Lung (tissue), 12 donors: ENCODE results near the gene JDP2. TPM values are rescaled to one million over a fixed set of nuclear protein-coding genes. Genes with fewer than 3 reads are reported as not detected.

Source experiments
- ATAC-seq: fragments of 200-7000 bp; cut with Tn5 transposase; one replicate; pipeline ENCODE4 v1.9.1; 2020; ENCODE audit warnings: moderate number of reproducible peaks; ENCODE audit not compliant: insufficient read depth, low FRiP score
- DNase-seq, 3 donors: peaks; one replicate each; pipeline ENCODE4 v3.0.0-alpha.2; 2013 to 2017
- H3K27ac ChIP-seq, 2 donors: one replicate each; pipeline ENCODE4 v1.5.1; 2013; ENCODE audit warnings: mild to moderate bottlenecking in 2 of 2, moderate library complexity in 2 of 2, control low read depth in 1 of 2, inconsistent platforms in 1 of 2, low read depth in 1 of 2, low read length in 1 of 2
- H3K27me3 ChIP-seq, 3 donors: one replicate each; pipeline ENCODE4 v1.5.1; 2013; ENCODE audit warnings: low read length in 2 of 3; ENCODE audit not compliant: control insufficient read depth in 3 of 3, insufficient read depth in 3 of 3
- H3K36me3 ChIP-seq, 4 donors: one replicate each; pipeline ENCODE4 v1.5.1; 2013; ENCODE audit warnings: low read length in 4 of 4, mild to moderate bottlenecking in 1 of 4, moderate library complexity in 1 of 4; ENCODE audit not compliant: control insufficient read depth in 4 of 4, insufficient read depth in 4 of 4
- H3K4me1 ChIP-seq, 5 donors: one replicate each; pipeline ENCODE4 v1.5.1; 2013; ENCODE audit warnings: low read length in 5 of 5, mild to moderate bottlenecking in 2 of 5, moderate library complexity in 1 of 5; ENCODE audit not compliant: control insufficient read depth in 5 of 5, insufficient read depth in 5 of 5
- H3K4me3 ChIP-seq: one replicate; pipeline ENCODE4 v1.5.1; 2013; ENCODE audit warnings: mild to moderate bottlenecking, control low read depth, moderate library complexity
- H3K9ac ChIP-seq, 2 donors: one replicate each; pipeline ENCODE4 v1.5.1; 2013; ENCODE audit warnings: low read length in 2 of 2, control low read depth in 1 of 2; ENCODE audit not compliant: insufficient read depth in 1 of 2
- H3K9me3 ChIP-seq, 4 donors: one replicate each; pipeline ENCODE4 v1.5.1; 2013; ENCODE audit warnings: low read length in 3 of 4, mild to moderate bottlenecking in 1 of 4, moderate library complexity in 1 of 4; ENCODE audit not compliant: control insufficient read depth in 4 of 4, insufficient read depth in 3 of 4
- CTCF ChIP-seq: IDR thresholded peaks from 2 replicates; pipeline ENCODE4 v1.5.1; 2012; ENCODE audit warnings: mild to moderate bottlenecking; ENCODE audit errors: control extremely low read depth, extremely low read depth
- WGBS, 2 donors: extraction: QIAGEN DNeasy Blood & Tissue Kit; methylation state at CpG; one replicate each; pipeline ENCODE4 v1.1.7; 2013; 5-methylcytosine and 5-hydroxymethylcytosine counted together
- polyA plus RNA-seq, 2 donors: library from polyadenylated mRNA; stranded (reverse); fragments of 200-250 nt; gene quantifications; one replicate each; pipeline ENCODE4 v1.2.1, GENCODE V29; 2013
- total RNA-seq, 2 donors: library from RNA; depleted of rRNA in 1 of 2; stranded (reverse); fragments of >200 nt in 1 of 2; gene quantifications; one replicate each; pipeline ENCODE4 v1.2.1, GENCODE V29; 2014 to 2021
- donor health status: control.
- donor health status: control.
- donor health status: Bipolar disorder and iron deficiency.
- donor health status: healthy.
- donor health status: DM: yes; HTN: yes; CAD: no.

The JDP2 gene
- total and polyA plus RNA-seq, 4 donors, result 34.8 to 88.9 (median 57.7) TPM

- peak overlapping the region in 1 of 2 donors; percentile 77 for H3K27ac ChIP-seq
- DNase-seq (no peak), ATAC-seq (no peak)
- no peak overlapping the region for H3K4me3 ChIP-seq
- peak overlapping the region in 1 of 2 donors; percentile 7 for H3K9ac ChIP-seq
- no peaks in the 10 kb centered on the region for H3K27me3 ChIP-seq
- H3K4me1 ChIP-seq, result peaks cover 4 to 43% (median 16%) of the 10 kb centered on the region in 5 donors
- 65 to 87% methylated on average over 6 of the region's 6 CpGs for WGBS, 2 donors
- H3K9me3 ChIP-seq, result no peaks in the 10 kb centered on the region
- H3K36me3 ChIP-seq, result peaks cover 14 to 43% (median 21%) of the 10 kb centered on the region in 4 donors
- TF ChIP-seq CTCF, result no peak
These were observed 13.9 kb downstream of the JDP2 start for GRCh38 chr14:75441728-75442127.

GRCh38 chr14:75442166-75442565 is 14.3 kb downstream of the JDP2 start:
- no peak for DNase-seq
- H3K4me3 ChIP-seq, result no peak overlapping the region
- no peak overlapping the region for H3K9ac ChIP-seq
- no peak for ATAC-seq
- WGBS, 2 donors, result 77 to 89% methylated on average over 4 of the region's 4 CpGs
- H3K4me1 ChIP-seq, result peaks cover 4 to 43% (median 16%) of the 10 kb centered on the region in 5 donors
- peak overlapping the region in 1 of 2 donors; percentile 77 for H3K27ac ChIP-seq
- H3K36me3 ChIP-seq, result peaks cover 14 to 45% (median 21%) of the 10 kb centered on the region in 4 donors
- H3K27me3 ChIP-seq, result no peaks in the 10 kb centered on the region
- no peak for TF ChIP-seq CTCF
- H3K9me3 ChIP-seq, result no peaks in the 10 kb centered on the region

GRCh38 chr14:75442642-75443041 is 14.8 kb downstream of the JDP2 start:
- Histone ChIP-seq H3K27ac (peak overlapping the region in 1 of 2 donors; percentile 55), H3K27me3 (no peaks in the 10 kb centered on the region), H3K4me3 (no peak overlapping the region), H3K36me3 (peaks cover 11 to 43% (median 21%) of the 10 kb centered on the region in 4 donors), H3K9me3 (no peaks in the 10 kb centered on the region), H3K9ac (no peak overlapping the region), H3K4me1 (peaks cover 1 to 43% (median 16%) of the 10 kb centered on the region in 5 donors)
- DNase-seq (no peak), ATAC-seq (no peak)
- 58% methylated on average over 8 of the region's 8 CpGs for WGBS, 2 donors
- TF ChIP-seq CTCF, result no peak
